NCI-H524 treated with DMSO at 0.1 percent for 48 hours (cell line): Measurements from ENCODE around the gene DALRD3.

Experiments used
- DNase-seq: peaks from one replicate; lab custom pipeline; 2025; lab: John Stamatoyannopoulos, UW

Gene DALRD3

DNA sequence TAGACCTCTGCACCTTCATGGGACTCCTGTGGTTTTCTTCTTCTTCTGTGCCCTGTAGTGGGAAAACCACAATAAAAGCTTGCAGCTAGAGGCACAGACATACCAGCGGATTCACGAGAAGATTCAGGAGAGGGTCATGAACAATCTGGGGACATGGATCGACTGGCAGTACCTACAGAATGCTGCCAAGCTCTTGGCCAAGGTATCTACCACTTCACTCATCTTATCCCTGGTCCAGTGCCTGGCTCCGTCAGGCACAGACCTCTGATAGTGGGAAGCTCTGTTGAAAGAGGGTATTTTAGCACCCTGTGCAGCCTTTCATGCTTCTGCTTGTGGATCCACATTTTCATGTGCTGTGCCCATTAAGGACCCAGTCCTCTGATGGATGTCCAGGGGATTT lies 38.1 kb downstream of the DALRD3 start:
- no peak for DNase-seq

GRCh38 chr3:48979451-48979850 lies 38.9 kb downstream of the DALRD3 start:
- no peak for DNase-seq

DNA sequence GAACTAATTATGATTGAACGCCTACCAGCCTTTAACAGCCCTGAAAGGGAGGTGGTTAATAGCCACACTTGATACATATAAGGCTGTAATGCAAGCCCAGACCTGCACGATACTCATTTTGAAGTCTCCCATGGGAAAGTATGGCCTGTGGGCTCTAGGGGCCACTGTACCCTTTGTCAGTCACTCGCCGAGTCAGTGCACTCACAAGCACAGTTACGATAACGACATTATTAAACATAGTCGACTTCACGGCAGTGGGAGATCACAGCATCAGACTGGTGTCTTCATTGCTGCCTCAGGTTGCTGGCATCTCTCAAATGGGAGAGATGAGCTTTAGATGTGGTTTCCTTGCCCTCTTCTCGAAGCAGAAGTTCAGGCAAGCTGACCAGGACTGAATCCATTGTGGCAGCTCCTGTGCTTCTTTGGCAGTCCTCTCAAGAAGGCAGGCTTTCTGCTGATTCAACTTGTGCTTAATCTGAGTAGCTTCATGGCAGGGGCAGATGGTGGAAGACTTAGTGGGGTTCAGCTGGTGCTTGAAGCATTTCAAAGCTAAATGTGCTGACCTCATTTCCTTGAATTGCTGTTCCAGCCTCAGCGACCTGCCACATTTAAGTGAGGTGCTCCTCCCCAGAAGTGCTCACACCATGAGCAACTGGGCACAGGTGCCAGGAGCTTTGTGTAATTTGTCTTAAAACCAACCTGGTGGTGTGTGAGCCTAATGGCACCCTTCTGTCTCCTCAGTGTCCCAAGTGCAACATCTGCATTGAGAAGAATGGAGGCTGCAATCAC lies 44.1 kb downstream of the DALRD3 start:
- no peak for DNase-seq

DNA sequence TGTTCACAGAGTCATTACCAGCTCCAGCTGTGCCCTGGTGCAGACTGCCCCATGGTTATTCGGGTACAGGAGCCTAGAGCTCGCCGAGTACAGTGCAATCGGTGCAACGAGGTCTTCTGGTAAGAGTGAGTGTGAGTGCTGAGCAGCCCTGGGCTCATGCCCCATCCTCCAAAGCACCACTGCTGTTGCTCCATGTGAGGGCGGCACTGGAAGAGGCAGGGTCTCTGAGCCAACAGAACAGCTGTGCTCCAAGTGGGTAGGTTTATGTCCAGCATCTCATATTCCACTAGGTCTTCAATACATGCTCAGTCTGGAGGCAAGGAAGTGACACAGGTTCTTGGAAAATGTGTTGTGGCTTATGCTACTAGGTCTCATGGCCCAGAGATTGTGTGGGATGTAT lies 47.8 kb downstream of the DALRD3 start:
- DNase-seq, result no peak

DNA sequence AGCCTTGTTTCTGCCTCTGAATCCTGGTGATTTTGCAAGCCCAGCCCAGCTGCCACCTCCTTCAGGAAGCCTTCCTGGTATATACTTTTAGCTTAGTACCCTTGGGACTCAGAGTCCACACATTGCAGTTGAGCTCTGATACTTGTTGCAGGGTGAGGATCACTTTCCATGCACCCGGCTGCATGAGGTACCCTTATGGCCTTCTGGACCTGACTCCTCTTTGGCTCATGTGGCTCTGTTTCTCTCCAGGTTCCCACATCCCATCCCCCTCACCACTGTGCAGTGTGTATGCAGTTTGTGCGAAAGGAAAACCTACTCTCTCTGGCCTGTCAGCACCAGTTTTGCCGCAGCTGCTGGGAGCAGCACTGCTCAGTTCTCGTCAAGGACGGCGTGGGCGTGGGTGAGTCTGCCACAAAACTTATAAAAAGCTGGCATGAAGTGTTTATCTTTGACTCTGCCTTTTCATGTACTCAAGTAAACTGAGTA lies 51.5 kb downstream of the DALRD3 start:
- no peak for DNase-seq

DNA sequence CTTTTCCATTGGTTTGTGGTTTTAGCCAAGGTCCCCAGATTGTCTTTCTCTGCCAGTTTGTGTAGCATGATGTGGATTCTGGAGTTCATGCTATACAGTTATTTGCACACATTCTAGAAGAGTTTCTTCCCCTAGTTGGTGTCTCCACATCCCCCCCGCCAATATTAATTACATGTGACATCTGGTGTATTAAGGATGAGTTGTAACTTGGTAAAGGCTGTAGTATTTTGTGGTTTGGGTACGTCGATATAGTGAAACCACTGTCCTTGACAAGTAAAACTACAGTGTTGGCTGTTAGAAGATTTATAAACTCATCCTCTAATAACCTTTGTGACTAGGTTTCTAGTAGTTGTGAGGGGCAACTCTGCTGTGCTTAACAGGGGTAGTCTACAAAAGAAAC lies 52.0 kb downstream of the DALRD3 start:
- DNase-seq, result no peak
